Spleen (tissue), 7 donors: ENCODE data around the gene FYN.

Experiments
- CTCF ChIP-seq, 11 experiments: fragments of 200-600 bp in 7 of 11; fragments of 450-650 bp in 4 of 11; sonication (generic) in 4 of 11; IDR thresholded peaks in 8 of 11; conservative IDR thresholded peaks in 3 of 11; 1 replicate in 7 of 11; 2 replicates in 4 of 11; pipeline versions ENCODE4 v1.4.0 to v1.8.0; 2016 to 2021; ENCODE audit warnings: antibody characterized with exemption in 11 of 11, inconsistent platforms in 4 of 11, mild to moderate bottlenecking in 1 of 11
- POLR2A ChIP-seq, 3 donors: fragments of 450-650 bp; IDR thresholded peaks; one replicate each; pipeline ENCODE4 v1.5.1; 2017; ENCODE audit warnings: antibody characterized with exemption in 3 of 3, mild to moderate bottlenecking in 1 of 3
- POLR2AphosphoS5 ChIP-seq, 3 donors: sonication (generic); formaldehyde crosslinking; IDR thresholded peaks; one replicate each; pipeline ENCODE4 v1.5.1; 2017; ENCODE audit warnings: antibody characterized with exemption in 3 of 3
- donor health status: DM: no; HTN: no; CAD: no; lungs with moderate emphysema.
- donor health status: DM: no; HTN: no; CAD: no.
- donor health status: DM: no; HTN: no; CAD: no.

GRCh38 chr6:111673937-111674336 lies 199.3 kb downstream of the FYN start:
- TF ChIP-seq CTCF (IDR thresholded peaks at IDR 0.05 in 8 of 11, conservative IDR thresholded peaks at IDR 0.05 in 3 of 11) (no peak), POLR2A (IDR thresholded peaks at IDR 0.05) (no peak), POLR2AphosphoS5 (IDR thresholded peaks at IDR 0.05) (no peak)
